Measurements from ENCODE around the gene GABRA4. TPM values are rescaled to one million over a fixed set of nuclear protein-coding genes. Genes with fewer than 3 reads are reported as not detected.

GABRA4 gene
- total RNA-seq, 4 donors from 2014 or later = under 0.01 to 1.3 (median 0.12) TPM

DNA sequence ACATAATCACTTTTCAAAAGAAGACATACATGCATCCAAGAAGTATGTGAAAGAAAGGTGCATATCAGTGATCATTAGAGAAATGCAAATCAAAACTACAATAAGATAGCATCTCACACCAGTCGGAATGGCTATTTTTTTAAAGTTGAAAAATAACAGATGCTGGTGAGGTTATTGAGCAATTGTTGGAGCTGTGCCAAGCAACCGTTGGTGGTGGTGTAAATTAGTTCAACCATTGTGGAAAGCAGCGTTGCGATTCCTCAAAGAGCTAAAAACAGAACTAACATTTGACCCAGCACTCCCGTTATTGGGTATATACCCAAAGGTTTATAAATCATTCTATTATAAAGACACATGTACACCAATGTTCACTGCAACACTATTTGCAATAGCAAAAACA is 98.6 kb downstream of the GABRA4 start:
- peaks cover 0 to 1% (median 0%) of the 10 kb centered on the region in 3 donors for H3K4me1 ChIP-seq
- ATAC-seq = no peak
- WGBS, 2 donors (ENCODE audit: low coverage in 1 of 2) = 47 to 59% methylated on average over 3 to 5 of the region's 5 CpGs
- no peak overlapping the region for H3K4me3 ChIP-seq
- no peaks in the 10 kb centered on the region for H3K27me3 ChIP-seq
- TF ChIP-seq POLR2A (IDR thresholded peaks at IDR 0.05) (no peak), POLR2AphosphoS5 (IDR thresholded peaks at IDR 0.05) (no peak), EP300 (IDR thresholded peaks at IDR 0.05) (no peak)
- TF ChIP-seq, protein P1, sequence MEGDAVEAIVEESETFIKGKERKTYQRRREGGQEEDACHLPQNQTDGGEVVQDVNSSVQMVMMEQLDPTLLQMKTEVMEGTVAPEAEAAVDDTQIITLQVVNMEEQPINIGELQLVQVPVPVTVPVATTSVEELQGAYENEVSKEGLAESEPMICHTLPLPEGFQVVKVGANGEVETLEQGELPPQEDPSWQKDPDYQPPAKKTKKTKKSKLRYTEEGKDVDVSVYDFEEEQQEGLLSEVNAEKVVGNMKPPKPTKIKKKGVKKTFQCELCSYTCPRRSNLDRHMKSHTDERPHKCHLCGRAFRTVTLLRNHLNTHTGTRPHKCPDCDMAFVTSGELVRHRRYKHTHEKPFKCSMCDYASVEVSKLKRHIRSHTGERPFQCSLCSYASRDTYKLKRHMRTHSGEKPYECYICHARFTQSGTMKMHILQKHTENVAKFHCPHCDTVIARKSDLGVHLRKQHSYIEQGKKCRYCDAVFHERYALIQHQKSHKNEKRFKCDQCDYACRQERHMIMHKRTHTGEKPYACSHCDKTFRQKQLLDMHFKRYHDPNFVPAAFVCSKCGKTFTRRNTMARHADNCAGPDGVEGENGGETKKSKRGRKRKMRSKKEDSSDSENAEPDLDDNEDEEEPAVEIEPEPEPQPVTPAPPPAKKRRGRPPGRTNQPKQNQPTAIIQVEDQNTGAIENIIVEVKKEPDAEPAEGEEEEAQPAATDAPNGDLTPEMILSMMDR (IDR thresholded peaks at IDR 0.05) = no peak
- no peak overlapping the region for H3K27ac ChIP-seq
- no peaks in the 10 kb centered on the region for H3K9me3 ChIP-seq
- no peaks in the 10 kb centered on the region for H3K36me3 ChIP-seq

DNA sequence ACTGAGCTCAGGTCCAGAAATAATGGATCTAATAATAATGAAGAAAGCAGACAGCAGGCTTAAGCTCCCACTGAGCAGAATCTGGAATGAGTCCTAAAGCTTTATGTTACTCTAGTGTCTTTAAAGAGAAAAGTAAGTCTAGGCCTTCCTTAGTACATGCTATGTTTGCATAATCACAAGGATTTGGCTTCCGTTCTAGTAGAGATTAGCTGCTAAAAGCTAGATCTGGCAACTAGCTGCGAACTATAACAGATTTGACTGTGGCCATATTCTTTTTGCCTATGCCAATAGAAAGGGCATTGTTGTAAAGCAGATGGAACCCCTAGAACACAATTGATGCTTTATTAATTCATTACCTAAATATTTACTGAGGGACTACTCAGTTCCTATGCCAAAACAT is 103.3 kb downstream of the GABRA4 start:
- H3K27me3 ChIP-seq = no peaks in the 10 kb centered on the region
- H3K27ac ChIP-seq = no peak overlapping the region
- 18 to 44% methylated on average over 2 of the region's 2 CpGs for WGBS, 2 donors (ENCODE audit: low coverage in 1 of 2)
- no peaks in the 10 kb centered on the region for H3K36me3 ChIP-seq
- TF ChIP-seq EP300 (IDR thresholded peaks at IDR 0.05) (no peak), POLR2A (IDR thresholded peaks at IDR 0.05) (no peak), POLR2AphosphoS5 (IDR thresholded peaks at IDR 0.05) (no peak)
- TF ChIP-seq, protein P1 (IDR thresholded peaks at IDR 0.05) = no peak
- ATAC-seq = no peak
- H3K4me3 ChIP-seq = no peak overlapping the region
- H3K4me1 ChIP-seq = no peaks in the 10 kb centered on the region
- H3K9me3 ChIP-seq = no peaks in the 10 kb centered on the region

DNA sequence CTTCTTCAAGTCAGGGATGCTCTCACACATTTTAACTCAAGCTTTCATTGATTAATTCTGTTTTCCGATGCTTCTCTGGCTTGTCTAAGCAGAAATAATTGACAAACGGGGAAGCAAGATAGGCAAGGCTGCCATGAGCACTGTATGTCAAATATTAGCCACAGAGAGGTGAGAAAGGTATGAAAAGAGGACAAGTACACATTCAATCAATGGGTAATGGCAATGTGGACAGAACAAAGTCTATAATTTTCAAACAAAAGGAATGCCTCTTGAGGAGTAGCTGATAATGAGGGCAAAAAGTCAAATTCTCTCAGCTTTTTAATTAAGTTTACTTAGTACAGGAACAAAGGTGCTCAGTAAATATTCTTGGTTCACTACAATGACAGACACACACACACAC is 104.0 kb downstream of the GABRA4 start:
- no peaks in the 10 kb centered on the region for H3K36me3 ChIP-seq
- TF ChIP-seq POLR2AphosphoS5 (IDR thresholded peaks at IDR 0.05) (no peak), EP300 (IDR thresholded peaks at IDR 0.05) (no peak), POLR2A (IDR thresholded peaks at IDR 0.05) (no peak)
- TF ChIP-seq, protein P1 (IDR thresholded peaks at IDR 0.05) = no peak

DNA sequence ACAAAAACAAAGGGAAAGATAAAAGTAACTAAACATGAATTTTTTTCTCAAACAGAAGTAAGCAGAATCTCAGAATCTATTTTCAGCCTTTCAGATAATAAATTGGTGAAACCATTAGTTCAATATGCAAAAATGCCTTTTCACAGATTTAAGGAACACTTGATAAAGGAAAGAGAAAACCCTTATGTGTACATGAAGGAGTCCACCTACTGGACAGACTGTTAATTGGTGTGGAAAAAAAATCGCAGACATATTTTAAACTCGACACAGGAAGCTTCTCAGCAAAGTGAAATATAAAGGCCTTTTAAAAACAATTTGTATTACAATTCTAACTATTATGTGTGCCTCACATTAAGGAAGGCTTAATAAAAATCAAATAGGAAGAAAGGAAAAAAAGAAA is 106.7 kb downstream of the GABRA4 start:
- no peaks in the 10 kb centered on the region for H3K27me3 ChIP-seq
- H3K27ac ChIP-seq = no peak overlapping the region
- H3K9me3 ChIP-seq = no peaks in the 10 kb centered on the region
- TF ChIP-seq, protein P1 (IDR thresholded peaks at IDR 0.05) = peak in 1 of 4 experiments; percentile 22
- TF ChIP-seq EP300 (IDR thresholded peaks at IDR 0.05) = no peak
- H3K4me1 ChIP-seq = no peaks in the 10 kb centered on the region
- no peak for ATAC-seq
- H3K4me3 ChIP-seq = no peak overlapping the region
- no peaks in the 10 kb centered on the region for H3K36me3 ChIP-seq
- 0% methylated on average over 2 of the region's 2 CpGs for WGBS, 2 donors (ENCODE audit: low coverage in 1 of 2)

More for the DNA sequence above, 104.0 kb downstream of the GABRA4 start:
- Histone ChIP-seq H3K27ac (no peak overlapping the region), H3K9me3 (no peaks in the 10 kb centered on the region), H3K4me3 (no peak overlapping the region), H3K4me1 (no peaks in the 10 kb centered on the region), H3K27me3 (no peaks in the 10 kb centered on the region)
- ATAC-seq = no peak
- WGBS, 2 donors (ENCODE audit: low coverage in 1 of 2) = 35% methylated on average over 2 of the region's 2 CpGs; no CpG with 5 or more reads in 1 of the 2 donors

DNA sequence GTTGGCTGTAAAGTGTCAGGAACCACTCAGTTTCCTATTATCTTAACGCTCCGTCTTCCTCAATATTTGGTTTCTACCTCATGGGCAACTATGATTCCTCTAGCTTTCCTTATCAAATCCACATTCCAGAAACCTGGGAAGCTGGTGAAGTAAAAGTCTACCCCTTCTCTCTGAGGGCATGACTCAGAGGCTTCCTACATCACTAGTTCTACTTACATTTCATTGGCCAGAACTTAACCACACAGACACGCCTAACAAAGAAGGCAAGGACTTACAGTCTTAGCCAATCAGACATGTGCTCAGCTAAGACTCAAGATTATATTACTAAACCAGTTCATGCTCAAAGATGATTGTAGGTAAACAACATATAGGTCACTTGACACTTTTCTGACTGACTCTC is 114.7 kb downstream of the GABRA4 start:
- no peak for ATAC-seq
- Histone ChIP-seq H3K4me1 (no peaks in the 10 kb centered on the region), H3K36me3 (no peaks in the 10 kb centered on the region), H3K4me3 (no peak overlapping the region), H3K9me3 (no peaks in the 10 kb centered on the region), H3K27me3 (no peaks in the 10 kb centered on the region), H3K27ac (no peak overlapping the region)
- no peak for TF ChIP-seq POLR2A (IDR thresholded peaks at IDR 0.05)
- no peak for TF ChIP-seq POLR2AphosphoS5 (IDR thresholded peaks at IDR 0.05)
- TF ChIP-seq, protein P1 (IDR thresholded peaks at IDR 0.05) = no peak
- no peak for TF ChIP-seq EP300 (IDR thresholded peaks at IDR 0.05)
- WGBS, 2 donors (ENCODE audit: low coverage in 1 of 2) = 87 to 100% methylated on average over 3 of the region's 3 CpGs
